Stomach (tissue), 4 donors: Measurements from ENCODE around the gene PRKN.

Source experiments
- CTCF ChIP-seq, 7 experiments: fragments of 450-650 bp in 4 of 7; fragments of 200-600 bp in 3 of 7; sonication (generic) in 3 of 7; IDR thresholded peaks; one replicate each; pipeline ENCODE4 v1.5.1; 2016 to 2019; ENCODE audit warnings: antibody characterized with exemption in 7 of 7, control low read depth in 2 of 7, mild to moderate bottlenecking in 1 of 7
- POLR2A ChIP-seq, 4 donors: fragments of 450-650 bp; IDR thresholded peaks; one replicate each; pipeline ENCODE4 v1.6.1; 2016; ENCODE audit warnings: antibody characterized with exemption in 4 of 4, control low read depth in 2 of 4, mild to moderate bottlenecking in 1 of 4, moderate library complexity in 1 of 4
- POLR2AphosphoS5 ChIP-seq, 3 donors: sonication (generic); formaldehyde crosslinking; IDR thresholded peaks; one replicate each; pipeline ENCODE4 v1.6.1; 2016; ENCODE audit warnings: antibody characterized with exemption in 3 of 3

DNA sequence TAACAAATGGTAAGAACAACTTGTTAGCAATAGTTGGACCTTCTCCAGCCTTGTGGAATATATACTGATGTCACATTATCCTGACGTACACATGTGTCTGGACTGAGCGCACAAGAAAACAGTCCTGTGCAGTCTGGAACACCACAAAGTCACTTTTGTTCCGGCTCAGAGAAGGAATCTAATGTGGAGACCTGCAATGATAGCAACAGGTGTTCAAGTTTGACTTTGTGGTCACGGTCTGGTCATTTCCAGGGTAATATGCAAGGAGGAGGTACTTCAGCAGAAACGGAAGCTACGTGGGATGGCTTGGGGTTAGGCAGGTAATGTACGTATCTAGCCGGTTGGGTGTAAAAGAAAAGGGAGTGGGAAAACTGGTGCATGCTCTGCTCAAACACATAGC, 766.5 kb downstream of the PRKN start:
- TF ChIP-seq POLR2A (IDR thresholded peaks at IDR 0.05) (no peak), CTCF (IDR thresholded peaks at IDR 0.05) (no peak), POLR2AphosphoS5 (IDR thresholded peaks at IDR 0.05) (no peak)
